ENCODE data around the gene RRP1B. TPM values are rescaled to one million over a fixed set of nuclear protein-coding genes. Genes with fewer than 3 reads are reported as not detected.

RRP1B gene
- total and polyA plus RNA-seq, 2 of the 13 experiments (the other 11 are each of a cell fraction or from before 2014, with no cell fraction given), result 16.3 to 46.2 TPM

DNA sequence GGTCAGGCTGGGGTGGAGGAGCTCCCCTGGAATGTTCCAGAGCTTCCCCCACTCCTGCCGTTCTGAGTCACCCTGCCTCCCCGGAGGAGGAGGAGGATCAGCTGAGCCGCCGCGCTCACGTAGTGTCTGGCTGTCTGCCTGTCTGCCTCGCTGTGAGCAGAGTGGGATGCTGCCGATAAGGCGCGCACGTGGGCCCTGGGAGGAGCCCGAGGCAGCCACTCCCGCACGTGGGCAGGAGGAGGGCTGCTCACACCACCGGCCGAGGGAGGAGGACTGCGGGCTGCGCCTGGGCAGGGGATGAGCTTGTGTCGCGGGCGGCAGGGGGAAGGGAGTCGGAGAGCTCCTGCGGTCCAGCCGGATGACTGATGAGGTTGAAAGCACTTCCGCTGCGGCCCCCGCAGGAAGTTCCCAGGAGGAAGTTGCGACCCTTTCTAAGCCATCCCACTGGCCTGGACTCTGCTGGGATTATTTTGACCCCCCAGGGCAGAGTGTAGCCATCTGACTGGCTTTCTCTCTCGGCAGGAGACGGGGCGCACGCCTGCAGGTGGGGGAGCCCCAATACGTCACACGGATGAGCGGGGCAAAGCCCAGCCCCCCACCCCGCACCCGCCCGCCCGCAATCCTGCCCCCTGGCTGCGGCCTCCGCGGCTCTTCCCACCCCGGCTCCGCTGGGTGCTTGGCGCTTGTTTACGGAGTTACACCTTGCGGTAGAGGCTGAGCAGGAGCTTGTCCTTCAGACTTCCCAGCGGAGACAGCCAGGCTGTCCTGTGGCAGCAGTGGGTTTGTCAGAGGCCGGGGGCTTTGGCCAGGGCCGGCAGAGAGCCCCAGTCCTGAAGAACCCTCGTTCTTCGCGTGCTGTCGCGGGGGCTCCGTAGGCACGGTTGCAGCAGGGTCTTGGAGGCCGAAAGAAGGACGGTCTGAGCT, 69.4 kb downstream of the RRP1B start (continued):
- TF ChIP-seq, protein P1, sequence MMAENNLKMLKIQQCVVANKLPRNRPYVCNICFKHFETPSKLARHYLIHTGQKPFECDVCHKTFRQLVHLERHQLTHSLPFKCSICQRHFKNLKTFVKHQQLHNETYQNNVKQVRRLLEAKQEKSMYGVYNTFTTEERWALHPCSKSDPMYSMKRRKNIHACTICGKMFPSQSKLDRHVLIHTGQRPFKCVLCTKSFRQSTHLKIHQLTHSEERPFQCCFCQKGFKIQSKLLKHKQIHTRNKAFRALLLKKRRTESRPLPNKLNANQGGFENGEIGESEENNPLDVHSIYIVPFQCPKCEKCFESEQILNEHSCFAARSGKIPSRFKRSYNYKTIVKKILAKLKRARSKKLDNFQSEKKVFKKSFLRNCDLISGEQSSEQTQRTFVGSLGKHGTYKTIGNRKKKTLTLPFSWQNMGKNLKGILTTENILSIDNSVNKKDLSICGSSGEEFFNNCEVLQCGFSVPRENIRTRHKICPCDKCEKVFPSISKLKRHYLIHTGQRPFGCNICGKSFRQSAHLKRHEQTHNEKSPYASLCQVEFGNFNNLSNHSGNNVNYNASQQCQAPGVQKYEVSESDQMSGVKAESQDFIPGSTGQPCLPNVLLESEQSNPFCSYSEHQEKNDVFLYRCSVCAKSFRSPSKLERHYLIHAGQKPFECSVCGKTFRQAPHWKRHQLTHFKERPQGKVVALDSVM (CRISPR knock-in tag; IDR thresholded peaks at IDR 0.05), result peak; percentile 46; the same call in 1 of the 2 replicates
- TF ChIP-seq ZNF460 (CRISPR knock-in tag; IDR thresholded peaks at IDR 0.05; ENCODE audit: borderline replicate concordance) (no peak; the same call in 1 of the 2 replicates), MTA3 (CRISPR knock-in tag; IDR thresholded peaks at IDR 0.05) (no peak), YEATS2 (CRISPR knock-in tag; IDR thresholded peaks at IDR 0.05; ENCODE audit: borderline replicate concordance) (peak; percentile 90), SNAPC2 (CRISPR knock-in tag; IDR thresholded peaks at IDR 0.05) (peak; percentile 81), ZNF367 (CRISPR knock-in tag; IDR thresholded peaks at IDR 0.05; ENCODE audit: borderline replicate concordance) (peak; percentile 56; the same call in 1 of the 2 replicates), ATF7 (IDR thresholded peaks at IDR 0.05) (no peak), ATF7 (CRISPR knock-in tag; IDR thresholded peaks at IDR 0.05) (no peak; the same call in 1 of the 2 replicates), ZNF782 (CRISPR knock-in tag; IDR thresholded peaks at IDR 0.05; ENCODE audit: borderline replicate concordance) (no peak), ZFAT (CRISPR knock-in tag; conservative IDR thresholded peaks at IDR 0.05) (no peak), YEATS4 (CRISPR knock-in tag; IDR thresholded peaks at IDR 0.05; ENCODE audit: borderline replicate concordance) (peak; percentile 96), TMF1 (CRISPR knock-in tag; IDR thresholded peaks at IDR 0.05; ENCODE audit: low read depth) (peak; percentile 75; the same call in 1 of the 2 replicates), TEAD2 (CRISPR knock-in tag; IDR thresholded peaks at IDR 0.05) (no peak), ATAD3A (CRISPR knock-in tag; IDR thresholded peaks at IDR 0.05) (no peak), HNRNPLL (IDR thresholded peaks at IDR 0.05; ENCODE audit: low read depth, low read length, poor library complexity, severe bottlenecking) (peak; percentile 69), ZNF160 (CRISPR knock-in tag; IDR thresholded peaks at IDR 0.05) (peak; percentile 70; the same call in 1 of the 2 replicates), SRY (CRISPR knock-in tag; IDR thresholded peaks at IDR 0.05) (peak; percentile 87), ZFP36L2 (CRISPR knock-in tag; IDR thresholded peaks at IDR 0.05) (no peak), XBP1 (CRISPR knock-in tag; IDR thresholded peaks at IDR 0.05) (no peak), ZNF772 (CRISPR knock-in tag; IDR thresholded peaks at IDR 0.05) (peak; percentile 81; the same call in 1 of the 2 replicates)
- TF ChIP-seq, protein P2, sequence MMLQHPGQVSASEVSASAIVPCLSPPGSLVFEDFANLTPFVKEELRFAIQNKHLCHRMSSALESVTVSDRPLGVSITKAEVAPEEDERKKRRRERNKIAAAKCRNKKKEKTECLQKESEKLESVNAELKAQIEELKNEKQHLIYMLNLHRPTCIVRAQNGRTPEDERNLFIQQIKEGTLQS (CRISPR knock-in tag; IDR thresholded peaks at IDR 0.05), result peak; percentile 85
- TF ChIP-seq, protein P3, sequence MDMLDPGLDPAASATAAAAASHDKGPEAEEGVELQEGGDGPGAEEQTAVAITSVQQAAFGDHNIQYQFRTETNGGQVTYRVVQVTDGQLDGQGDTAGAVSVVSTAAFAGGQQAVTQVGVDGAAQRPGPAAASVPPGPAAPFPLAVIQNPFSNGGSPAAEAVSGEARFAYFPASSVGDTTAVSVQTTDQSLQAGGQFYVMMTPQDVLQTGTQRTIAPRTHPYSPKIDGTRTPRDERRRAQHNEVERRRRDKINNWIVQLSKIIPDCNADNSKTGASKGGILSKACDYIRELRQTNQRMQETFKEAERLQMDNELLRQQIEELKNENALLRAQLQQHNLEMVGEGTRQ (IDR thresholded peaks at IDR 0.05; ENCODE audit: low read depth, low read length), result peak; percentile 74
- TF ChIP-seq, protein P3 (CRISPR knock-in tag; IDR thresholded peaks at IDR 0.05; ENCODE audit: borderline replicate concordance), result peak; percentile 78; the same call in 1 of the 2 replicates
- TF ChIP-seq, protein P4, sequence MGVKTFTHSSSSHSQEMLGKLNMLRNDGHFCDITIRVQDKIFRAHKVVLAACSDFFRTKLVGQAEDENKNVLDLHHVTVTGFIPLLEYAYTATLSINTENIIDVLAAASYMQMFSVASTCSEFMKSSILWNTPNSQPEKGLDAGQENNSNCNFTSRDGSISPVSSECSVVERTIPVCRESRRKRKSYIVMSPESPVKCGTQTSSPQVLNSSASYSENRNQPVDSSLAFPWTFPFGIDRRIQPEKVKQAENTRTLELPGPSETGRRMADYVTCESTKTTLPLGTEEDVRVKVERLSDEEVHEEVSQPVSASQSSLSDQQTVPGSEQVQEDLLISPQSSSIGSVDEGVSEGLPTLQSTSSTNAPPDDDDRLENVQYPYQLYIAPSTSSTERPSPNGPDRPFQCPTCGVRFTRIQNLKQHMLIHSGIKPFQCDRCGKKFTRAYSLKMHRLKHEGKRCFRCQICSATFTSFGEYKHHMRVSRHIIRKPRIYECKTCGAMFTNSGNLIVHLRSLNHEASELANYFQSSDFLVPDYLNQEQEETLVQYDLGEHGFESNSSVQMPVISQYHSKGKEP (CRISPR knock-in tag; IDR thresholded peaks at IDR 0.05), result no peak
